SH-SY5Y (cell line): Measurements from ENCODE around the gene ZDBF2.

ENCODE experiments used
- GATA2 ChIP-seq: IDR thresholded peaks from 2 replicates; pipeline ENCODE4 v1.6.1; 2011; ENCODE audit warnings: mild to moderate bottlenecking, low read depth, low read length
- GATA3 ChIP-seq: IDR thresholded peaks from 2 replicates; pipeline ENCODE4 v1.6.1; 2011; ENCODE audit warnings: low read depth, mild to moderate bottlenecking, low read length, moderate library complexity

DNA sequence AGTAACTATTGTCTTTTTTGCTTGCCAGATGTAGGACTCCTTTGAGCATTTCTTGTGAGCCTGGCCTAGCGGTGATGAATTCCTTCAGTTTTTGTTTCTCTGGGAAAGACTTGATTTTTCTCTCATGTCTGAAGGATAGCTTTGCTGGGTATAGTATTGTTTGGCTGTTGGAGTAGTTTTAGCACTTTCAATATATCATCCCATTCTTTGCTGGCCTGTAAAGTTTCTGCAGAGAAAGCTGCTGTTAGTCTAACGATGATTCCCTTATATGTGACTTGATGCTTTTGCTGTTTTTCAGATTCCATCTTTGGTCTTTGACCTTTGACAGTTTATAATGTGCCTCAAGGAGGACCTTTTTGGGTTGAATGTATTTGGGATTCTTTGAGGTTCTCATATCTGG, 12.7 kb downstream of the ZDBF2 start:
- TF ChIP-seq GATA2 (no peak), GATA3 (no peak)
